ENCODE data around the gene DQX1.

DNA sequence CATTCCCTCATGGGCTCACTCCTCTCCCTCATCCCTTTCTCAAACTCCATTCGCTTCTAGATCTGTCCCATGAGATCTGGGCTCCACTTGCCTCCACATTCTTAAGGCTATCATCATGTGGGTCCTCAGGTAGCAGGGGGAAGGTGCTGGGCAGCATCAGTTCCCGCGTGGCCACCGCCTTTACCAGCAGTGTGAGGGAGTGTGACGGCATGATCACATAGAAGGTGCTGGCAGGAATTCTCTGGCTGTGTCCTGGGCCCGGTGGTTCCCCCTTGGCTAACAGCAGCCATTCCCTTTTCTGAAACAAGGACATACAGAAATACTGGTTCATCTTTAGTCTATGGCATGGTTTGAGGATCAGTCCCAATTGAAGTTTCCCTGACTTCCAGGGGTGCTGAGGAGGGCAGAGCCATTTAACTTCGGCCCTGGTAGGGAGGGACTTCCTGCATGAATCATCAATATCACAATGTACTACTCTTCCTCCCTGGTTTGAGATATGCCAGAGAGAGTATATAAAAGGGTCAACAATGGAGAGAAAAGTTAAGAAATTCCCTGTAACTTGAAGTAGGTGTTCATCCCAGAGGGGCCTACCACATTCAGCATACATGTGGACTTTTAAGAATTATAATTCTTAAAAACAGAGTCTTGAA is 36.2 kb upstream of the DQX1 start:
- TF ChIP-seq, protein P1, sequence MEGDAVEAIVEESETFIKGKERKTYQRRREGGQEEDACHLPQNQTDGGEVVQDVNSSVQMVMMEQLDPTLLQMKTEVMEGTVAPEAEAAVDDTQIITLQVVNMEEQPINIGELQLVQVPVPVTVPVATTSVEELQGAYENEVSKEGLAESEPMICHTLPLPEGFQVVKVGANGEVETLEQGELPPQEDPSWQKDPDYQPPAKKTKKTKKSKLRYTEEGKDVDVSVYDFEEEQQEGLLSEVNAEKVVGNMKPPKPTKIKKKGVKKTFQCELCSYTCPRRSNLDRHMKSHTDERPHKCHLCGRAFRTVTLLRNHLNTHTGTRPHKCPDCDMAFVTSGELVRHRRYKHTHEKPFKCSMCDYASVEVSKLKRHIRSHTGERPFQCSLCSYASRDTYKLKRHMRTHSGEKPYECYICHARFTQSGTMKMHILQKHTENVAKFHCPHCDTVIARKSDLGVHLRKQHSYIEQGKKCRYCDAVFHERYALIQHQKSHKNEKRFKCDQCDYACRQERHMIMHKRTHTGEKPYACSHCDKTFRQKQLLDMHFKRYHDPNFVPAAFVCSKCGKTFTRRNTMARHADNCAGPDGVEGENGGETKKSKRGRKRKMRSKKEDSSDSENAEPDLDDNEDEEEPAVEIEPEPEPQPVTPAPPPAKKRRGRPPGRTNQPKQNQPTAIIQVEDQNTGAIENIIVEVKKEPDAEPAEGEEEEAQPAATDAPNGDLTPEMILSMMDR (IDR thresholded peaks at IDR 0.05), result no peak
- no peak for TF ChIP-seq POLR2A (IDR thresholded peaks at IDR 0.05)
